ENCODE data around the gene ZCCHC14. TPM values are rescaled to one million over a fixed set of nuclear protein-coding genes. Genes with fewer than 3 reads are reported as not detected.
"Not testable (repeated sequence)": the region's sequence is repeated elsewhere in the genome, so short reads cannot be mapped to it uniquely, and the experiment has no call there.

Gene ZCCHC14
- total and polyA plus RNA-seq, 10 of the 15 experiments (the other 5 are each of a cell fraction or from before 2014, with no cell fraction given), result 0.02 to 0.26 (median 0.05) TPM; not detected in 3

GRCh38 chr16:87488960-87489359, 3.9 kb downstream of the ZCCHC14 start:
- POLR2A ChIA-PET; RAD21 ChIA-PET (ENCODE audit: unreplicated experiment); H3K79me2 ChIP-seq (ENCODE audit: control insufficient read depth, insufficient read depth, low read length): not testable (repeated sequence)

DNA sequence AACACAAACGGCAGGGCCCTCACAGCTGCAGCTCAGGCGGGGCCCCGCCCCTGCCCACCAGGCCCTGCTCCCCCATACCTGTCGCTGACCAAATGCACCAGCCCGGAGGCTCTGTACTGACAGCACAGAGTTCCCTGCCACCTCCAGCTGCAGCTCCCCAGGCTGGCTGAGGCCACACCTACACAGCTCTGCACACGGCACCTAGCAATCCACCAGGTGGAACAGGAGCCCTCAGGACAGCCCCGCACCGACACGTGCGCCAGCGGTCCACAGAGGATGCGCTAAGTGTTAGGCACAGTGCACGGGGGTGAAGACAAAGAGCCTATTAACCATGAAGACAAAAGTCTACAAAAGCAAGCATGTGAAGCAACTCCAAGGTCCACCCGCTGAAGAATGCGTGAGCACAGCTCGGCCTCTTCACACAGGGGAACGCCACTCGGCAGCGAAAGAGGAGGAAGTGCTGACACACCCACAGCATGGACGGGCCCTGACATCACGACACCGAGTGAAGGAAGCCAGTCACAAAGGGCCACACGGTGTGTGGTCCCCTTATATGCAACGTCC, 5.4 kb downstream of the ZCCHC14 start:
- no peaks in the 10 kb centered on the region; the same call in 2 of the 3 replicates for H3K9me3 ChIP-seq (replicated peaks; ENCODE audit: control insufficient read depth, insufficient read depth, low read length)
- no peak overlapping the region for H3K9ac ChIP-seq (ENCODE audit: control insufficient read depth, insufficient read depth, low read length)
- H3K36me3 ChIP-seq (ENCODE audit: control insufficient read depth in 2 of 2, insufficient read depth in 2 of 2, low read length in 1 of 2), result no peaks in the 10 kb centered on the region
- H4K20me1 ChIP-seq (ENCODE audit: control insufficient read depth, insufficient read depth), result no peaks in the 10 kb centered on the region
- 62% methylated on average over 24 of the region's 24 CpGs for WGBS (ENCODE audit: insufficient coverage, insufficient replicate concordance, low lambda C conversion rate, missing lambda C conversion rate)
- ATAC-seq (no peak), FAIRE-seq (no peak), DNase-seq (ENCODE audit: low read depth, low spot score) (no peak)
- H3K4me2 ChIP-seq (ENCODE audit: control insufficient read depth, insufficient read depth), result no peak overlapping the region
- POLR2A ChIA-PET, result no interaction called here
- H3K4me3 ChIP-seq, result no peak overlapping the region
- in situ Hi-C loops (cut with MboI), result no loop called here
- BruUV-seq (replicated peaks), result no TSS peak
- H3K27ac ChIP-seq (ENCODE audit: control insufficient read depth, insufficient read depth), result no peak overlapping the region
- H3K27me3 ChIP-seq (replicated peaks in 1 of 2; ENCODE audit: control insufficient read depth in 2 of 2, insufficient read depth in 2 of 2, low read length in 1 of 2), result no peaks in the 10 kb centered on the region
- CTCF ChIA-PET, result no interaction called here
- no peak overlapping the region for H2AFZ ChIP-seq (ENCODE audit: control insufficient read depth, low read depth, low read length)
- no peak for TF ChIP-seq POU2F2 (IDR thresholded peaks at IDR 0.05; ENCODE audit: borderline replicate concordance, low read depth, low read length)
- no peak for TF ChIP-seq STAT3 (IDR thresholded peaks at IDR 0.05; ENCODE audit: low read depth, low read length)
- TF ChIP-seq RUNX3 (IDR thresholded peaks at IDR 0.05; ENCODE audit: low read length), result no peak
- TF ChIP-seq SUPT20H (IDR thresholded peaks at IDR 0.05; ENCODE audit: borderline replicate concordance, control insufficient read depth, low read depth, low read length), result no peak
- TF ChIP-seq ATF7 (IDR thresholded peaks at IDR 0.05; ENCODE audit: low read depth), result no peak
- TF ChIP-seq NR2C2 (IDR thresholded peaks at IDR 0.05; ENCODE audit: borderline replicate concordance, control insufficient read depth, insufficient read length, low read depth), result no peak
- TF ChIP-seq SP1 (IDR thresholded peaks at IDR 0.05; ENCODE audit: low read depth, low read length), result no peak
- no peak for TF ChIP-seq TARDBP (IDR thresholded peaks at IDR 0.05; ENCODE audit: borderline replicate concordance)
- TF ChIP-seq TCF12 (IDR thresholded peaks at IDR 0.05; ENCODE audit: low read depth, low read length), result no peak
- TF ChIP-seq SPI1 (IDR thresholded peaks at IDR 0.05; ENCODE audit: borderline replicate concordance, insufficient read depth, low read depth, low read length), result no peak
- TF ChIP-seq, protein P1, sequence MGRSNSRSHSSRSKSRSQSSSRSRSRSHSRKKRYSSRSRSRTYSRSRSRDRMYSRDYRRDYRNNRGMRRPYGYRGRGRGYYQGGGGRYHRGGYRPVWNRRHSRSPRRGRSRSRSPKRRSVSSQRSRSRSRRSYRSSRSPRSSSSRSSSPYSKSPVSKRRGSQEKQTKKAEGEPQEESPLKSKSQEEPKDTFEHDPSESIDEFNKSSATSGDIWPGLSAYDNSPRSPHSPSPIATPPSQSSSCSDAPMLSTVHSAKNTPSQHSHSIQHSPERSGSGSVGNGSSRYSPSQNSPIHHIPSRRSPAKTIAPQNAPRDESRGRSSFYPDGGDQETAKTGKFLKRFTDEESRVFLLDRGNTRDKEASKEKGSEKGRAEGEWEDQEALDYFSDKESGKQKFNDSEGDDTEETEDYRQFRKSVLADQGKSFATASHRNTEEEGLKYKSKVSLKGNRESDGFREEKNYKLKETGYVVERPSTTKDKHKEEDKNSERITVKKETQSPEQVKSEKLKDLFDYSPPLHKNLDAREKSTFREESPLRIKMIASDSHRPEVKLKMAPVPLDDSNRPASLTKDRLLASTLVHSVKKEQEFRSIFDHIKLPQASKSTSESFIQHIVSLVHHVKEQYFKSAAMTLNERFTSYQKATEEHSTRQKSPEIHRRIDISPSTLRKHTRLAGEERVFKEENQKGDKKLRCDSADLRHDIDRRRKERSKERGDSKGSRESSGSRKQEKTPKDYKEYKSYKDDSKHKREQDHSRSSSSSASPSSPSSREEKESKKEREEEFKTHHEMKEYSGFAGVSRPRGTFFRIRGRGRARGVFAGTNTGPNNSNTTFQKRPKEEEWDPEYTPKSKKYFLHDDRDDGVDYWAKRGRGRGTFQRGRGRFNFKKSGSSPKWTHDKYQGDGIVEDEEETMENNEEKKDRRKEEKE (IDR thresholded peaks at IDR 0.05), result no peak
- TF ChIP-seq CEBPB (IDR thresholded peaks at IDR 0.05; ENCODE audit: borderline replicate concordance in 1 of 2, low read depth in 2 of 2, low read length in 2 of 2), result no peak
- TF ChIP-seq ATF2 (IDR thresholded peaks at IDR 0.05; ENCODE audit: low read length), result no peak
- no peaks in the 10 kb centered on the region for H3K4me1 ChIP-seq (ENCODE audit: control insufficient read depth, insufficient read depth, low read length)
- no peaks in the 10 kb centered on the region for H3K79me2 ChIP-seq (ENCODE audit: control insufficient read depth, insufficient read depth, low read length)
- intact Hi-C loops (cut with micrococcal nuclease; ENCODE audit: unreplicated experiment), result no loop called here
- RAD21 ChIA-PET (ENCODE audit: unreplicated experiment), result no interaction called here
- SMC1A ChIA-PET (ENCODE audit: uncharacterized antibody, unreplicated experiment), result no interaction called here

More at GRCh38 chr16:87488960-87489359, 3.9 kb downstream of the ZCCHC14 start:
- H3K9ac ChIP-seq (ENCODE audit: control insufficient read depth, insufficient read depth, low read length); SMC1A ChIA-PET (ENCODE audit: uncharacterized antibody, unreplicated experiment); H4K20me1 ChIP-seq (ENCODE audit: control insufficient read depth, insufficient read depth); H2AFZ ChIP-seq (ENCODE audit: control insufficient read depth, low read depth, low read length); H3K4me2 ChIP-seq (ENCODE audit: control insufficient read depth, insufficient read depth); DNase-seq (ENCODE audit: low read depth, low spot score); H3K4me3 ChIP-seq; in situ Hi-C loops (cut with MboI); ATAC-seq; BruUV-seq (replicated peaks); H3K9me3 ChIP-seq (replicated peaks; ENCODE audit: control insufficient read depth, insufficient read depth, low read length); intact Hi-C loops (cut with micrococcal nuclease; ENCODE audit: unreplicated experiment); CTCF ChIA-PET; H3K27ac ChIP-seq (ENCODE audit: control insufficient read depth, insufficient read depth); H3K4me1 ChIP-seq (ENCODE audit: control insufficient read depth, insufficient read depth, low read length); H3K36me3 ChIP-seq (ENCODE audit: control insufficient read depth in 2 of 2, insufficient read depth in 2 of 2, low read length in 1 of 2); FAIRE-seq; H3K27me3 ChIP-seq (replicated peaks in 1 of 2; ENCODE audit: control insufficient read depth in 2 of 2, insufficient read depth in 2 of 2, low read length in 1 of 2): not testable (repeated sequence)
- 23% methylated on average over 4 of the region's 6 CpGs for WGBS (ENCODE audit: insufficient coverage, insufficient replicate concordance, low lambda C conversion rate, missing lambda C conversion rate)
